Neuronal stem cell (in vitro differentiated cells): ENCODE results near the gene GH1.
"Not testable (repeated sequence)": the region's sequence is repeated elsewhere in the genome, so short reads cannot be mapped to it uniquely, and the experiment has no call there.

Experiments
- DNase-seq: peaks from one replicate; pipeline ENCODE4 v3.0.0-alpha.2; 2013; ENCODE audit warnings: low spot score
- H2AFZ ChIP-seq: one replicate; pipeline ENCODE4 v1.6.1; 2013; ENCODE audit warnings: mild to moderate bottlenecking, low read length, inconsistent platforms
- H2AK5ac ChIP-seq: 2 replicates; pipeline ENCODE4 v1.6.1; 2013; ENCODE audit warnings: low read depth, mild to moderate bottlenecking, inconsistent platforms, low read length, moderate library complexity, mixed read lengths
- H2BK120ac ChIP-seq: 2 replicates; pipeline ENCODE4 v1.6.1; 2013; ENCODE audit warnings: low read depth, mild to moderate bottlenecking, inconsistent platforms, low read length, moderate library complexity, mixed read lengths
- H2BK12ac ChIP-seq: one replicate; pipeline ENCODE4 v1.6.1; 2013; ENCODE audit warnings: low read length, inconsistent platforms
- H2BK15ac ChIP-seq: 2 replicates; pipeline ENCODE4 v1.6.1; 2013; ENCODE audit warnings: mild to moderate bottlenecking, low read length, inconsistent platforms, mixed read lengths
- H2BK5ac ChIP-seq: one replicate; pipeline ENCODE4 v1.6.1; 2013; ENCODE audit warnings: inconsistent platforms, mild to moderate bottlenecking, low read length, moderate library complexity
- H3K14ac ChIP-seq: one replicate; pipeline ENCODE4 v1.6.1; 2013; ENCODE audit warnings: low read length, inconsistent platforms
- H3K18ac ChIP-seq: 2 replicates; pipeline ENCODE4 v1.6.1; 2013; ENCODE audit warnings: low read length, inconsistent platforms
- H3K23ac ChIP-seq: 2 replicates; pipeline ENCODE4 v1.6.1; 2013; ENCODE audit warnings: low read depth, mild to moderate bottlenecking, mixed read lengths, low read length, inconsistent platforms; ENCODE audit not compliant: poor library complexity
- H3K27ac ChIP-seq: replicated peaks from 3 replicates; pipeline ENCODE4 v1.5.1; 2013; ENCODE audit warnings: low read length, inconsistent platforms
- H3K27me3 ChIP-seq, 3 experiments: 2 replicates each; pipeline ENCODE4 v1.6.1; 2013; ENCODE audit warnings: low read length in 3 of 3, mild to moderate bottlenecking in 2 of 3, inconsistent platforms in 1 of 3, low read depth in 1 of 3, mixed read lengths in 1 of 3, moderate library complexity in 1 of 3; ENCODE audit not compliant: control insufficient read depth in 3 of 3, insufficient read depth in 3 of 3
- H3K36me3 ChIP-seq, 2 donors: replicated peaks in 1 of 2; 2 replicates each; pipeline ENCODE4 v1.6.1; 2013; ENCODE audit warnings: low read length in 2 of 2; ENCODE audit not compliant: control insufficient read depth in 2 of 2, insufficient read depth in 2 of 2
- H3K4ac ChIP-seq: 2 replicates; pipeline ENCODE4 v1.6.1; 2013; ENCODE audit warnings: inconsistent platforms, mild to moderate bottlenecking, low read length, moderate library complexity
- H3K4me1 ChIP-seq, 2 donors: 1 replicate in 1 of 2; 2 replicates in 1 of 2; pipeline ENCODE4 v1.6.1; 2013; ENCODE audit warnings: low read length in 2 of 2, low read depth in 1 of 2; ENCODE audit not compliant: control insufficient read depth in 2 of 2, insufficient read depth in 1 of 2
- H3K4me2 ChIP-seq: one replicate; pipeline ENCODE4 v1.6.1; 2013; ENCODE audit warnings: mild to moderate bottlenecking, low read length, inconsistent platforms; ENCODE audit not compliant: insufficient read depth, poor library complexity, severe bottlenecking
- H3K4me3 ChIP-seq, 2 donors: 2 replicates each; pipeline ENCODE4 v1.5.1; 2013; ENCODE audit warnings: low read length in 2 of 2, mild to moderate bottlenecking in 2 of 2, inconsistent platforms in 1 of 2, moderate library complexity in 1 of 2
- H3K79me1 ChIP-seq: one replicate; pipeline ENCODE4 v1.6.1; 2013; ENCODE audit warnings: low read depth, mild to moderate bottlenecking, inconsistent platforms, low read length, moderate library complexity
- H3K9ac ChIP-seq: one replicate; pipeline ENCODE4 v1.6.1; 2013; ENCODE audit warnings: mild to moderate bottlenecking, low read depth, low read length, inconsistent platforms; ENCODE audit not compliant: poor library complexity
- H3K9me3 ChIP-seq, 2 donors: replicated peaks in 1 of 2; 2 replicates each; pipeline versions ENCODE3 to v1.6.1; 2013; ENCODE audit warnings: low read length in 2 of 2, mild to moderate bottlenecking in 2 of 2, inconsistent platforms in 1 of 2, low read depth in 1 of 2, mixed read lengths in 1 of 2, moderate library complexity in 1 of 2; ENCODE audit not compliant: control insufficient read depth in 2 of 2, insufficient read depth in 1 of 2
- H4K8ac ChIP-seq: one replicate; pipeline ENCODE4 v1.6.1; 2013; ENCODE audit warnings: low read depth, mild to moderate bottlenecking, inconsistent platforms, low read length, moderate library complexity
- H4K91ac ChIP-seq: one replicate; pipeline ENCODE4 v1.6.1; 2013; ENCODE audit warnings: low read length, low read depth, mild to moderate bottlenecking, inconsistent platforms; ENCODE audit not compliant: poor library complexity
- WGBS, 2 donors: extraction: QIAGEN DNeasy Blood & Tissue Kit; methylation state at CpG; one replicate each; pipeline ENCODE4 v1.1.7; 2013; ENCODE audit warnings: missing lambda C conversion rate in 2 of 2, mixed read lengths in 1 of 2; ENCODE audit not compliant: insufficient read length in 2 of 2, insufficient replicate concordance in 1 of 2; ENCODE audit errors: extremely low coverage in 2 of 2; 5-methylcytosine and 5-hydroxymethylcytosine counted together

GH1 gene

GRCh38 chr17:63901971-63902370 is 16.7 kb downstream of the GH1 start:
- not testable (repeated sequence) for H3K14ac ChIP-seq, H3K4ac ChIP-seq, H3K18ac ChIP-seq, H2BK5ac ChIP-seq, H3K9ac ChIP-seq, H3K9me3 ChIP-seq, H3K27ac ChIP-seq, H2BK12ac ChIP-seq, H2BK120ac ChIP-seq, DNase-seq, H4K8ac ChIP-seq, H3K4me2 ChIP-seq, H2AK5ac ChIP-seq, H3K4me1 ChIP-seq, H2AFZ ChIP-seq, H3K36me3 ChIP-seq, H3K23ac ChIP-seq, H3K27me3 ChIP-seq, H2BK15ac ChIP-seq, H4K91ac ChIP-seq, H3K4me3 ChIP-seq, H3K79me1 ChIP-seq
- WGBS, 2 donors = no CpG with 5 or more reads among the region's 2 CpGs

GRCh38 chr17:63898899-63899798 is 19.5 kb downstream of the GH1 start:
- not testable (repeated sequence) for H3K4me3 ChIP-seq, H2AK5ac ChIP-seq, H3K36me3 ChIP-seq, DNase-seq, H3K79me1 ChIP-seq, H2BK120ac ChIP-seq, H4K91ac ChIP-seq, H3K9me3 ChIP-seq, H3K18ac ChIP-seq, H3K14ac ChIP-seq, H2BK5ac ChIP-seq, H3K27me3 ChIP-seq, H2BK15ac ChIP-seq, H2BK12ac ChIP-seq, H3K4me1 ChIP-seq, H3K4ac ChIP-seq, H3K27ac ChIP-seq, H2AFZ ChIP-seq, H3K23ac ChIP-seq, H3K4me2 ChIP-seq, H3K9ac ChIP-seq, H4K8ac ChIP-seq
- WGBS, 2 donors = no CpG with 5 or more reads among the region's 6 CpGs

GRCh38 chr17:63896524-63897354 is 21.9 kb downstream of the GH1 start, which contains the start of gene CSH1:
TSS of gene CSH1 (minus strand) at chr17:63896574. CDS start at chr17:63896511, 63 bp downstream.
- not testable (repeated sequence) for H3K4ac ChIP-seq, DNase-seq, H4K91ac ChIP-seq, H2BK12ac ChIP-seq, H3K23ac ChIP-seq, H3K9me3 ChIP-seq, H2AFZ ChIP-seq, H3K9ac ChIP-seq, H3K18ac ChIP-seq, H3K79me1 ChIP-seq, H2BK15ac ChIP-seq, H3K4me1 ChIP-seq, H4K8ac ChIP-seq, H2AK5ac ChIP-seq, H3K27ac ChIP-seq, H3K14ac ChIP-seq, H2BK5ac ChIP-seq, H3K27me3 ChIP-seq, H3K4me2 ChIP-seq, H3K4me3 ChIP-seq, H3K36me3 ChIP-seq, H2BK120ac ChIP-seq
- no CpG with 5 or more reads among the region's 14 CpGs for WGBS, 2 donors

GRCh38 chr17:63894821-63895220 is 23.8 kb downstream of the GH1 start:
- H3K4me1 ChIP-seq, H4K91ac ChIP-seq, H2AK5ac ChIP-seq, H2BK5ac ChIP-seq, H4K8ac ChIP-seq, H2BK120ac ChIP-seq, H3K27me3 ChIP-seq, H3K4me3 ChIP-seq, DNase-seq, H3K27ac ChIP-seq, H3K4ac ChIP-seq, H2AFZ ChIP-seq, H3K79me1 ChIP-seq, H3K4me2 ChIP-seq, H3K9me3 ChIP-seq, H3K36me3 ChIP-seq, H2BK15ac ChIP-seq, H3K18ac ChIP-seq, H2BK12ac ChIP-seq, H3K14ac ChIP-seq, H3K9ac ChIP-seq, H3K23ac ChIP-seq: not testable (repeated sequence)
- no CpG with 5 or more reads among the region's 10 CpGs for WGBS, 2 donors
